K562 (cell line): Measurements from ENCODE around the gene LRRC7. TPM values are rescaled to one million over a fixed set of nuclear protein-coding genes. Genes with fewer than 3 reads are reported as not detected.

Experiments used
- ATAC-seq: fragments of 200-7000 bp; cut with Tn5 transposase; 3 replicates; pipeline ENCODE4 v1.9.1; 2020; ENCODE audit warnings: moderate library complexity
- BruUV-seq: library from RNA; stranded (reverse); fragments of 400-500 nt; replicated peaks from 2 replicates; lab custom pipeline; 2021; lab: Mats Ljungman, UMichigan
- CTCF ChIA-PET: fragments of 300-600 bp; formaldehyde crosslinking; extraction: SDS; loops from one replicate; lab custom pipeline; 2021; ENCODE audit warnings: low intra/inter-chr PET ratio; lab: Yijun Ruan, JAX
- POLR2A ChIA-PET: fragments of 300-600, 350-650 bp; sonication (Branson Sonifier 250); formaldehyde crosslinking; extraction: SDS; loops from one replicate; lab custom pipeline; 2021; ENCODE audit warnings: antibody characterized with exemption, inconsistent platforms; lab: Yijun Ruan, JAX
- DNase-seq, 4 experiments: peaks; one replicate each; pipeline versions ENCODE4 v3.0.0 to v3.0.0-alpha.2; 2011 to 2018; ENCODE audit warnings: low spot score in 3 of 4, mixed read lengths in 3 of 4; ENCODE audit errors: extremely low read depth in 1 of 4
- FAIRE-seq: peaks from 2 replicates; lab custom pipeline; 2011; peaks lifted over from hg19 to GRCh38; lab: Jason Lieb, UNC
- H2AFZ ChIP-seq: 2 replicates; pipeline ENCODE4 v1.6.0; 2011; ENCODE audit warnings: low read depth, low read length, control low read depth, inconsistent platforms
- H3K27ac ChIP-seq: fragments of 200-600 bp; 3 replicates; pipeline ENCODE4 v1.8.0; 2011; ENCODE audit warnings: low read depth, mild to moderate bottlenecking, control low read depth, inconsistent platforms, low read length, moderate library complexity, mixed read lengths; ENCODE audit errors: extremely low read depth
- H3K27me3 ChIP-seq, 2 experiments: fragments of 300-600 bp in 1 of 2; 2 replicates in 1 of 2; 3 replicates in 1 of 2; pipeline versions ENCODE4 v1.6.0 to v1.8.0; 2011; ENCODE audit warnings: inconsistent platforms in 2 of 2, low read length in 2 of 2, mild to moderate bottlenecking in 1 of 2, mixed read lengths in 1 of 2, moderate library complexity in 1 of 2; ENCODE audit not compliant: control insufficient read depth in 2 of 2, insufficient read depth in 2 of 2
- H3K36me3 ChIP-seq: fragments of 300-600 bp; 3 replicates; pipeline ENCODE4 v1.8.0; 2011; ENCODE audit warnings: mild to moderate bottlenecking, low read length, inconsistent platforms; ENCODE audit not compliant: control insufficient read depth, insufficient read depth
- H3K4me1 ChIP-seq, 2 experiments: fragments of 200-600 bp in 1 of 2; replicated peaks in 1 of 2; 2 replicates in 1 of 2; 3 replicates in 1 of 2; pipeline versions ENCODE4 v1.5.1 to v1.8.0; 2011; ENCODE audit warnings: inconsistent platforms in 2 of 2, low read length in 2 of 2, mild to moderate bottlenecking in 1 of 2, mixed read lengths in 1 of 2, moderate library complexity in 1 of 2; ENCODE audit not compliant: control insufficient read depth in 2 of 2, insufficient read depth in 2 of 2
- H3K4me2 ChIP-seq: 2 replicates; pipeline ENCODE4 v1.6.1; 2011; ENCODE audit warnings: low read length, control low read depth, inconsistent platforms, mixed read lengths; ENCODE audit not compliant: insufficient read depth
- H3K4me3 ChIP-seq: fragments of 200-600 bp; sonication (generic), shearing (Covaris generic); 2 replicates; pipeline ENCODE4 v1.5.1; 2016; ENCODE audit warnings: control low read depth, inconsistent platforms
- H3K79me2 ChIP-seq: fragments of 200-600 bp; 3 replicates; pipeline ENCODE4 v1.8.0; 2011; ENCODE audit warnings: low read length, inconsistent platforms; ENCODE audit not compliant: control insufficient read depth, insufficient read depth
- H3K9ac ChIP-seq, 2 experiments: 2 replicates each; pipeline versions ENCODE4 v1.6.0 to v1.6.1; 2011; ENCODE audit warnings: low read depth in 2 of 2, low read length in 2 of 2, control low read depth in 1 of 2, inconsistent platforms in 1 of 2, mild to moderate bottlenecking in 1 of 2, mixed read lengths in 1 of 2; ENCODE audit not compliant: insufficient read depth in 1 of 2
- H3K9me1 ChIP-seq: one replicate; pipeline ENCODE4 v1.6.0; 2011; ENCODE audit warnings: inconsistent platforms, mild to moderate bottlenecking, low read length, moderate library complexity; ENCODE audit not compliant: control insufficient read depth, insufficient read depth
- H3K9me3 ChIP-seq: replicated peaks from 2 replicates; pipeline ENCODE4 v1.5.1; 2011; ENCODE audit warnings: low read depth, low read length, inconsistent platforms; ENCODE audit not compliant: control insufficient read depth, insufficient read depth
- H4K20me1 ChIP-seq: replicated peaks from 2 replicates; pipeline ENCODE4 v1.6.1; 2011; ENCODE audit warnings: low read length, inconsistent platforms, mixed read lengths; ENCODE audit not compliant: control insufficient read depth, insufficient read depth
- BACH1 ChIP-seq: fragments of 200-800 bp; sonication (Bioruptor generic); IDR thresholded peaks from 2 replicates; pipeline ENCODE4 v1.6.1; 2016; ENCODE audit warnings: missing genetic modification characterization, missing compliant biosample characterization
- ELF4 ChIP-seq: fragments of 450-650 bp; formaldehyde crosslinking; IDR thresholded peaks from 2 replicates; pipeline ENCODE4 v1.4.0; 2022; ENCODE audit warnings: missing genetic modification characterization
- ESRRB ChIP-seq: fragments of 250-450 bp; sonication (Bioruptor Pico); IDR thresholded peaks from 2 replicates; pipeline ENCODE4 v1.5.0; 2020; ENCODE audit warnings: mild to moderate bottlenecking, moderate library complexity, borderline replicate concordance
- ETS1 ChIP-seq: conservative IDR thresholded peaks from 2 replicates; pipeline ENCODE4 v1.6.1; 2011; ENCODE audit warnings: low read depth, mild to moderate bottlenecking, low read length; ENCODE audit not compliant: control insufficient read depth
- GATAD2A ChIP-seq: fragments of 450-650 bp; IDR thresholded peaks from 2 replicates; pipeline ENCODE4 v1.6.1; 2017
- KAT8 ChIP-seq: fragments of 450-650 bp; IDR thresholded peaks from 2 replicates; pipeline ENCODE4 v1.6.1; 2016; ENCODE audit warnings: low read depth, mild to moderate bottlenecking
- KLF16 ChIP-seq: IDR thresholded peaks from 2 replicates; pipeline ENCODE4 v1.6.1; 2016; ENCODE audit warnings: antibody characterized with exemption
- LCOR ChIP-seq: sonication (generic); formaldehyde crosslinking; IDR thresholded peaks from 2 replicates; pipeline ENCODE4 v1.8.0; 2022; ENCODE audit warnings: mild to moderate bottlenecking, missing genetic modification reagents
- MTA1 ChIP-seq: fragments of 450-650 bp; IDR thresholded peaks from 2 replicates; pipeline ENCODE4 v1.6.1; 2017; ENCODE audit warnings: borderline replicate concordance
- PHB2 ChIP-seq: fragments of 450-650 bp; IDR thresholded peaks from 2 replicates; pipeline ENCODE4 v1.6.1; 2017; ENCODE audit warnings: low read depth
- THRAP3 ChIP-seq: fragments of 450-650 bp; IDR thresholded peaks from 2 replicates; pipeline ENCODE4 v1.6.1; 2016; ENCODE audit warnings: mild to moderate bottlenecking, inconsistent platforms, borderline replicate concordance
- TRIM24 ChIP-seq, 2 experiments: fragments of 450-650 bp; IDR thresholded peaks; 2 replicates each; pipeline ENCODE4 v1.6.1; 2016
- ZBTB2 ChIP-seq: fragments of 450-650 bp; IDR thresholded peaks from 2 replicates; pipeline ENCODE4 v1.6.1; 2016; ENCODE audit warnings: antibody characterized with exemption
- ZNF57 ChIP-seq: fragments of 450-650 bp; formaldehyde crosslinking; IDR thresholded peaks from 2 replicates; pipeline ENCODE4 v1.4.0; 2020; ENCODE audit warnings: mild to moderate bottlenecking, moderate library complexity
- in situ Hi-C: fragments of 300-500 bp; cut with MboI; formaldehyde crosslinking; loops from 4 replicates; pipeline ENCODE4 v1.15.0; 2018; ENCODE audit warnings: inconsistent platforms, mixed read lengths
- intact Hi-C: fragments of 100-400 bp; cut with micrococcal nuclease; formaldehyde crosslinking; loops from 2 replicates; pipeline ENCODE4 v1.14.2; 2022
- polyA plus RNA-seq, 8 experiments: library from polyadenylated mRNA; depleted of rRNA in 4 of 8; stranded (reverse) in 5 of 8; unstranded in 3 of 8; fragments of >200 nt; fragmentation: Nextera tagmentation in 2 of 8; fragmentation: Illumina TruSeq in 1 of 8; extraction: Ambion mirVana in 2 of 8; extraction: Trizol in 1 of 8; gene quantifications; 2 replicates each; pipeline versions ENCODE4 v1.2.1 to v1.2.3, GENCODE V29; 2011 to 2014; ENCODE audit warnings: inconsistent platforms in 1 of 8, missing spikeins in 1 of 8
- total RNA-seq, 7 experiments: library from RNA; depleted of rRNA in 6 of 7; stranded (reverse); fragments of >200 nt in 6 of 7; fragmentation: Illumina TruSeq in 2 of 7; extraction: Trizol in 2 of 7; gene quantifications; 2 replicates each; pipeline versions ENCODE4 v1.2.1 to v1.2.3, GENCODE V29; 2011 to 2021; ENCODE audit warnings: low replicate concordance in 1 of 7

The LRRC7 gene
- total and polyA plus RNA-seq, 9 of the 15 experiments (the other 6 are each of a cell fraction or from before 2014, with no cell fraction given) = 0.09 to 0.94 (median 0.49) TPM

- BruUV-seq = no TSS peak
- Histone ChIP-seq H3K79me2 (no peaks in the 10 kb centered on the region), H3K9me3 (no peaks in the 10 kb centered on the region), H3K4me3 (no peak overlapping the region), H3K27me3 (no peaks in the 10 kb centered on the region), H4K20me1 (no peaks in the 10 kb centered on the region), H3K9me1 (no peaks in the 10 kb centered on the region), H2AFZ (no peak overlapping the region), H3K9ac (no peak overlapping the region), H3K4me1 (no peaks in the 10 kb centered on the region), H3K4me2 (no peak overlapping the region), H3K27ac (no peak overlapping the region), H3K36me3 (no peaks in the 10 kb centered on the region)
- CTCF ChIA-PET = no interaction called here
- FAIRE-seq (no peak), DNase-seq (no peak), ATAC-seq (no peak)
- no peak for TF ChIP-seq ZNF57
- no peak for TF ChIP-seq GATAD2A
- no peak for TF ChIP-seq THRAP3
- no peak for TF ChIP-seq KAT8
- TF ChIP-seq KLF16 = no peak
- no peak for TF ChIP-seq ELF4 (CRISPR knock-in tag)
- TF ChIP-seq ESRRB (CRISPR knock-in tag) = no peak
- no peak for TF ChIP-seq TRIM24 (IDR thresholded peaks at IDR 0.05)
- TF ChIP-seq BACH1 (tag) = no peak
- TF ChIP-seq ZBTB2 = no peak
- no peak for TF ChIP-seq PHB2
- no peak for TF ChIP-seq MTA1
- TF ChIP-seq ETS1 = no peak
- TF ChIP-seq LCOR (CRISPR knock-in tag) = no peak
- intact Hi-C loops = no loop called here
- POLR2A ChIA-PET = no interaction called here
- in situ Hi-C loops = no loop called here
These were observed 90.2 kb downstream of the LRRC7 start for GRCh38 chr1:69657971-69658370.
